Measurements from ENCODE around the gene SLC38A11.
"Not testable (repeated sequence)": the region's sequence is repeated elsewhere in the genome, so short reads cannot be mapped to it uniquely, and the experiment has no call there.

Gene SLC38A11

GRCh38 chr2:164986027-164986426, 30.7 kb upstream of the SLC38A11 start:
- not testable (repeated sequence) for H3K9ac ChIP-seq (ENCODE audit: low read depth, low read length); H3K4me3 ChIP-seq (ENCODE audit: low read depth, low read length); H3K4me1 ChIP-seq (ENCODE audit: control insufficient read depth, insufficient read depth, low read length); H3K36me3 ChIP-seq (ENCODE audit: control insufficient read depth, insufficient read depth, low read length); H3K9me3 ChIP-seq (ENCODE audit: control insufficient read depth, insufficient read depth, low read length); H3K27ac ChIP-seq (ENCODE audit: low read depth, low read length); H3K27me3 ChIP-seq (ENCODE audit: control insufficient read depth, insufficient read depth, low read length)

GRCh38 chr2:164984428-164984827, 29.1 kb upstream of the SLC38A11 start:
- no peak overlapping the region for H3K4me3 ChIP-seq (ENCODE audit: low read depth, low read length)
- no peak overlapping the region for H3K27ac ChIP-seq (ENCODE audit: low read depth, low read length)
- no peak overlapping the region for H3K9ac ChIP-seq (ENCODE audit: low read depth, low read length)
- no peaks in the 10 kb centered on the region for H3K36me3 ChIP-seq (ENCODE audit: control insufficient read depth, insufficient read depth, low read length)
- no peaks in the 10 kb centered on the region for H3K9me3 ChIP-seq (ENCODE audit: control insufficient read depth, insufficient read depth, low read length)
- H3K4me1 ChIP-seq (ENCODE audit: control insufficient read depth, insufficient read depth, low read length), result no peaks in the 10 kb centered on the region
- H3K27me3 ChIP-seq (ENCODE audit: control insufficient read depth, insufficient read depth, low read length), result no peaks in the 10 kb centered on the region

DNA sequence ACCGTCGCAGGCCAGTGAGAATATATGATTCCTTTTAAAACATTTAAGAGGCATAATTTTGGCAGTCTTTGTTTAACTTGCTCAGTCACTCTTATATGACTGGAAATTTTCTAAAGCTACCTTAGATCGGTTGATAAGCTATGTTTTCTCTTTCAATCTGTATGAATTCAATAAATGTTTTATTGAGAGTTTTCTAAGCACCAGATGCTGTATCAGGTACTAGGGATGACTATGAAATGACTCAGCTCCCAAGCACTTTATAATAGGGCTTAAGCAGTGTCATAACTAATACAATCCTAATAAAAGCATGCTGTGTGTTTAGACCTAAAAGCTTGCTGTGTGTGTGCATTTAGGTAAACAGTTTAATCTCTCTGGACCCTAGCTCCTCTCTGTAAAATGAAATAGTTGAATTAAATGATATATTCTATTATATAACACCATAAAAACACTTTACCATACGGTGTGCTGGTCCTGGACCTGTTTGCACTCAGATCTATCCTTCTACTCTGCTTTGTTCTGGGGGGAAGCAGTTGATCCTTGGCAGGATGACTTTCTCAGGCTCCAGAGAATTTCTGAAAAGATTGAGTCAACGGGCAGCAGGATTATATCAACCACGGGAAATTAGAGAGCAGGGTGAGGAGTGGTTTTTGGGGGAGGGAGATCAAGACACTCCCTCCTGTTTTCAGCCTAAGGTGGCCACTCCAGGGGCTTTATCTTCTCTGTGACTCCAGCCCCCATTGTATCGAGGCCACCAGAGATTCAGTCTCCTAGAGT, 26.1 kb upstream of the SLC38A11 start:
- H3K9me3 ChIP-seq (ENCODE audit: control insufficient read depth, insufficient read depth, low read length), result no peaks in the 10 kb centered on the region
- H3K36me3 ChIP-seq (ENCODE audit: control insufficient read depth, insufficient read depth, low read length), result no peaks in the 10 kb centered on the region
- H3K4me1 ChIP-seq (ENCODE audit: control insufficient read depth, insufficient read depth, low read length), result no peaks in the 10 kb centered on the region
- H3K27me3 ChIP-seq (ENCODE audit: control insufficient read depth, insufficient read depth, low read length), result no peaks in the 10 kb centered on the region
- H3K27ac ChIP-seq (ENCODE audit: low read depth, low read length), result no peak overlapping the region
- H3K9ac ChIP-seq (ENCODE audit: low read depth, low read length), result no peak overlapping the region
- H3K4me3 ChIP-seq (ENCODE audit: low read depth, low read length), result no peak overlapping the region

GRCh38 chr2:164980688-164981087, 25.4 kb upstream of the SLC38A11 start:
- not testable (repeated sequence) for H3K9me3 ChIP-seq (ENCODE audit: control insufficient read depth, insufficient read depth, low read length); H3K36me3 ChIP-seq (ENCODE audit: control insufficient read depth, insufficient read depth, low read length); H3K4me1 ChIP-seq (ENCODE audit: control insufficient read depth, insufficient read depth, low read length); H3K27ac ChIP-seq (ENCODE audit: low read depth, low read length); H3K27me3 ChIP-seq (ENCODE audit: control insufficient read depth, insufficient read depth, low read length); H3K4me3 ChIP-seq (ENCODE audit: low read depth, low read length); H3K9ac ChIP-seq (ENCODE audit: low read depth, low read length)

DNA sequence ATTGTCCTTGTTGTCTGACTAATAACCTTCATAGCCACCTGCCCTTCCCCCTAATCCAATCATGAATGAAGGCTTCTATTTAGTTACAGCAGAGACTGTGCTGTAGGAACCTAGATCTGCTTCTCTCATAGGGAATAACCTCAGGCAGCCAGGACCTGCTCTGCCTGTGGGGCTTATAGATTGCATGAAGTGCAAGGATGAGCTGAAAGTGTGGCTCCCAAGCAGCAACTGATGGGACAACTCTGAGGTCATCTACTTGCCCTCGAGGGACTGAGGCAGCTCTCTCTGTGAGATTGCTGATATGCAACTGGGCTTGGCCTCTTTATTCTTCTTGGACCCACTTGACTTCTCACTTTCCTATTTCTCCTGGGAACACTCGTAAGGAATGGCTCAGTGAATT, 23.8 kb upstream of the SLC38A11 start:
- Histone ChIP-seq H3K9ac (ENCODE audit: low read depth, low read length) (no peak overlapping the region), H3K27me3 (ENCODE audit: control insufficient read depth, insufficient read depth, low read length) (no peaks in the 10 kb centered on the region), H3K4me3 (ENCODE audit: low read depth, low read length) (no peak overlapping the region), H3K27ac (ENCODE audit: low read depth, low read length) (no peak overlapping the region), H3K36me3 (ENCODE audit: control insufficient read depth, insufficient read depth, low read length) (no peaks in the 10 kb centered on the region), H3K4me1 (ENCODE audit: control insufficient read depth, insufficient read depth, low read length) (no peaks in the 10 kb centered on the region), H3K9me3 (ENCODE audit: control insufficient read depth, insufficient read depth, low read length) (no peaks in the 10 kb centered on the region)

DNA sequence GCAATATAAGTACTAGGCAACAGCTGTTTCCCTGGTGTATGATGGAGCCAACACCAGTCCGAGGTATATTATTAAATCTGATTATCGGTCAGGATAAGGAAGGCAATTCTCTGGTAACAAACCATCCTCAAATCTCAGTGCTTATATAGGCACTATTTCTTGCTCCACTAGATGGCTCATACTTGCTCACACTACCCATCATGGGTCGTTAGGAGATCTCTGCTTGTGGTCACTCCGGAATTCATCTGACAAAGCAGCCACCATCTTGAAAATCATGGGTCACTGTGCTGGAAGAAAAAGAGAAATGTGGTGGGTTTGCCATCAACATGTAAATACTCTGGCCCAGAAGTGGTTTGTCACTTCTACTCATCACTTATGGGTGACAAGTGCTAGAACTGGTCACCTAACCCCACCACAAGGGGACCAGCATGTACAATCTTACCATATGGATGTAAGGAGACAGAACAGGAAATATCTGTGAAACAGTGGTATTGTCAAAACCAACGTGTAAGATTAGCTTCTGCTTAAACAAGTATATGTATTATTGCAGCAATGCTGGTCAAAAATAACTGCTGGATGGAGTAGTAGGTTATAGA, 21.6 kb upstream of the SLC38A11 start:
- not testable (repeated sequence) for H3K27ac ChIP-seq (ENCODE audit: low read depth, low read length); H3K9me3 ChIP-seq (ENCODE audit: control insufficient read depth, insufficient read depth, low read length); H3K27me3 ChIP-seq (ENCODE audit: control insufficient read depth, insufficient read depth, low read length); H3K36me3 ChIP-seq (ENCODE audit: control insufficient read depth, insufficient read depth, low read length); H3K9ac ChIP-seq (ENCODE audit: low read depth, low read length); H3K4me3 ChIP-seq (ENCODE audit: low read depth, low read length); H3K4me1 ChIP-seq (ENCODE audit: control insufficient read depth, insufficient read depth, low read length)

- Histone ChIP-seq H3K27ac (ENCODE audit: low read depth, low read length) (no peak overlapping the region), H3K27me3 (ENCODE audit: control insufficient read depth, insufficient read depth, low read length) (no peaks in the 10 kb centered on the region), H3K9me3 (ENCODE audit: control insufficient read depth, insufficient read depth, low read length) (no peaks in the 10 kb centered on the region), H3K9ac (ENCODE audit: low read depth, low read length) (no peak overlapping the region), H3K36me3 (ENCODE audit: control insufficient read depth, insufficient read depth, low read length) (no peaks in the 10 kb centered on the region), H3K4me3 (ENCODE audit: low read depth, low read length) (no peak overlapping the region), H3K4me1 (ENCODE audit: control insufficient read depth, insufficient read depth, low read length) (no peaks in the 10 kb centered on the region)
Observed at GRCh38 chr2:164976301-164976700, 21.0 kb upstream of the SLC38A11 start.

DNA sequence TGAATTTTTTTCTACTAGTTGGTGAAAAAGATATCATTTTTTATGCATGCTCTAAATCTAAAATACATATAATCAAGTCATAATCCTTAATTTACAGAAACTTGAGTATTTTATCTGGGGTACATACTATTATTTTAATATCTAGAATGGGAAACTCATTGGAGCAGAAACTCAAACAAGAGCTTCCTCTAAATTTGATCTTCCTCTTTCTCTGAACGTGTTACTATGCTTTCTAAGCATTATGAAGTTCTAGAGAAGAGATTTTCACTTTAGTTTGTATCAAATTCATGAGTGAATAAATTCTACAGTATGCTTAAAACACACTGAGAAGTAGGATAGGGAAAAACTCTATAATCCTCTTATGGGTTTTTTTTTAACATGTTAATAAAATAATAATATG, 20.6 kb upstream of the SLC38A11 start:
- Histone ChIP-seq H3K27me3 (ENCODE audit: control insufficient read depth, insufficient read depth, low read length) (no peaks in the 10 kb centered on the region), H3K4me3 (ENCODE audit: low read depth, low read length) (no peak overlapping the region), H3K36me3 (ENCODE audit: control insufficient read depth, insufficient read depth, low read length) (no peaks in the 10 kb centered on the region), H3K9me3 (ENCODE audit: control insufficient read depth, insufficient read depth, low read length) (no peaks in the 10 kb centered on the region), H3K4me1 (ENCODE audit: control insufficient read depth, insufficient read depth, low read length) (no peaks in the 10 kb centered on the region), H3K9ac (ENCODE audit: low read depth, low read length) (no peak overlapping the region), H3K27ac (ENCODE audit: low read depth, low read length) (no peak overlapping the region)

GRCh38 chr2:164974221-164974620, 18.9 kb upstream of the SLC38A11 start:
- no peak overlapping the region for H3K27ac ChIP-seq (ENCODE audit: low read depth, low read length)
- H3K4me3 ChIP-seq (ENCODE audit: low read depth, low read length), result no peak overlapping the region
- no peak overlapping the region for H3K9ac ChIP-seq (ENCODE audit: low read depth, low read length)
- H3K36me3 ChIP-seq (ENCODE audit: control insufficient read depth, insufficient read depth, low read length), result no peaks in the 10 kb centered on the region
- H3K9me3 ChIP-seq (ENCODE audit: control insufficient read depth, insufficient read depth, low read length), result no peaks in the 10 kb centered on the region
- H3K27me3 ChIP-seq (ENCODE audit: control insufficient read depth, insufficient read depth, low read length), result no peaks in the 10 kb centered on the region
- no peaks in the 10 kb centered on the region for H3K4me1 ChIP-seq (ENCODE audit: control insufficient read depth, insufficient read depth, low read length)

DNA sequence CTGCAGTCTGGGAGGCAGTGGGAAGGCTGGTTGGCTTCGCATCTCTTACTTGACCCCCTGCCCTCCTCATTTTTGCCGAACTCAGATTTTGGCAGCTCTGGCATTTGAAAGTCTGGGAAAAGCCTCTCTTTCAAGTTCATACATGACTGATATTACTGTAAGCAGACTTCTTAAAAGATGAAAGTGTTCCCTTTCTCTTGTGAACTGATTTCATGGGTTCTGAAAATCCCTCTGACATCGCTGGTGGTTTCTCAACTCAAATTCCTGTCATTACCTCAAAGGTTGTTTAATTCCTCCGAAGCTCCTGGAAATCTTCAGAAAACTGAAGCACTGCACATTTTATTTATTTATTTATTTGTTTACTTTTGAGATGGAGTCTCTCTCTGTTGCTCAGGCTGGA, 16.9 kb upstream of the SLC38A11 start:
- Histone ChIP-seq H3K27me3 (ENCODE audit: control insufficient read depth, insufficient read depth, low read length) (no peaks in the 10 kb centered on the region), H3K9ac (ENCODE audit: low read depth, low read length) (no peak overlapping the region), H3K4me3 (ENCODE audit: low read depth, low read length) (no peak overlapping the region), H3K9me3 (ENCODE audit: control insufficient read depth, insufficient read depth, low read length) (no peaks in the 10 kb centered on the region), H3K4me1 (ENCODE audit: control insufficient read depth, insufficient read depth, low read length) (peaks cover 4% of the 10 kb centered on the region; the same call in 1 of the 2 replicates), H3K27ac (ENCODE audit: low read depth, low read length) (no peak overlapping the region), H3K36me3 (ENCODE audit: control insufficient read depth, insufficient read depth, low read length) (no peaks in the 10 kb centered on the region)

GRCh38 chr2:164969909-164970690, 14.8 kb upstream of the SLC38A11 start:
- H3K36me3 ChIP-seq (ENCODE audit: control insufficient read depth, insufficient read depth, low read length), result no peaks in the 10 kb centered on the region
- H3K4me1 ChIP-seq (ENCODE audit: control insufficient read depth, insufficient read depth, low read length), result peaks cover 8% of the 10 kb centered on the region; the same call in 1 of the 2 replicates
- no peak overlapping the region for H3K9ac ChIP-seq (ENCODE audit: low read depth, low read length)
- no peaks in the 10 kb centered on the region for H3K27me3 ChIP-seq (ENCODE audit: control insufficient read depth, insufficient read depth, low read length)
- no peak overlapping the region for H3K27ac ChIP-seq (ENCODE audit: low read depth, low read length)
- no peaks in the 10 kb centered on the region for H3K9me3 ChIP-seq (ENCODE audit: control insufficient read depth, insufficient read depth, low read length)
- no peak overlapping the region for H3K4me3 ChIP-seq (ENCODE audit: low read depth, low read length)
